Measurements from ENCODE around the gene NDUFS6.

DNA sequence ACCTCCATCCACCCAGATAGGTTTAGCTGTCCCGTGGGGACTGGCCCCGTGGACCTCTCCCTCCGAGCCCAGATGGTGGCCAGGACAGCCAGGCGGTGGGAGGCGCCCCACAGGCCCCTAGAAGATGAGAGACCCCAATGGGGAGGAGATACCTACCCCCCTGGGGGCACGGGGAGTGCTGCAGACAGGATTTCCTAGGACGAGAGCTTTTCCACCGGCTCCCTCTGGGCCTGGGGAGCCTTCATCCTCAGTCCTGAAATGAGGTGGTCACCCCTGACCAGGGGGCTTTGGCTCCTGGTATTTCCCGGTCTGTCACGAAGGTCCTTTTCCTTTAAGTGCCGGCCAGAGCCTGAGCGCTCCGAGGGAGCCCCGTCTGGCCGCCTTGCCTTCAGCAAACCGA is 48.3 kb upstream of the NDUFS6 start:
- TF ChIP-seq, protein P1, sequence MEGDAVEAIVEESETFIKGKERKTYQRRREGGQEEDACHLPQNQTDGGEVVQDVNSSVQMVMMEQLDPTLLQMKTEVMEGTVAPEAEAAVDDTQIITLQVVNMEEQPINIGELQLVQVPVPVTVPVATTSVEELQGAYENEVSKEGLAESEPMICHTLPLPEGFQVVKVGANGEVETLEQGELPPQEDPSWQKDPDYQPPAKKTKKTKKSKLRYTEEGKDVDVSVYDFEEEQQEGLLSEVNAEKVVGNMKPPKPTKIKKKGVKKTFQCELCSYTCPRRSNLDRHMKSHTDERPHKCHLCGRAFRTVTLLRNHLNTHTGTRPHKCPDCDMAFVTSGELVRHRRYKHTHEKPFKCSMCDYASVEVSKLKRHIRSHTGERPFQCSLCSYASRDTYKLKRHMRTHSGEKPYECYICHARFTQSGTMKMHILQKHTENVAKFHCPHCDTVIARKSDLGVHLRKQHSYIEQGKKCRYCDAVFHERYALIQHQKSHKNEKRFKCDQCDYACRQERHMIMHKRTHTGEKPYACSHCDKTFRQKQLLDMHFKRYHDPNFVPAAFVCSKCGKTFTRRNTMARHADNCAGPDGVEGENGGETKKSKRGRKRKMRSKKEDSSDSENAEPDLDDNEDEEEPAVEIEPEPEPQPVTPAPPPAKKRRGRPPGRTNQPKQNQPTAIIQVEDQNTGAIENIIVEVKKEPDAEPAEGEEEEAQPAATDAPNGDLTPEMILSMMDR (IDR thresholded peaks at IDR 0.05): no peak
- no peak for TF ChIP-seq POLR2A (IDR thresholded peaks at IDR 0.05)
